ENCODE data around the gene ANKRD13B.

The ANKRD13B gene

GRCh38 chr17:29594519-29595090, 1.7 kb downstream of the ANKRD13B start:
- DNase-seq (ENCODE audit: low spot score): no peak

- DNase-seq (ENCODE audit: low spot score): no peak
These were observed 2.4 kb downstream of the ANKRD13B start for GRCh38 chr17:29595107-29595942.

DNA sequence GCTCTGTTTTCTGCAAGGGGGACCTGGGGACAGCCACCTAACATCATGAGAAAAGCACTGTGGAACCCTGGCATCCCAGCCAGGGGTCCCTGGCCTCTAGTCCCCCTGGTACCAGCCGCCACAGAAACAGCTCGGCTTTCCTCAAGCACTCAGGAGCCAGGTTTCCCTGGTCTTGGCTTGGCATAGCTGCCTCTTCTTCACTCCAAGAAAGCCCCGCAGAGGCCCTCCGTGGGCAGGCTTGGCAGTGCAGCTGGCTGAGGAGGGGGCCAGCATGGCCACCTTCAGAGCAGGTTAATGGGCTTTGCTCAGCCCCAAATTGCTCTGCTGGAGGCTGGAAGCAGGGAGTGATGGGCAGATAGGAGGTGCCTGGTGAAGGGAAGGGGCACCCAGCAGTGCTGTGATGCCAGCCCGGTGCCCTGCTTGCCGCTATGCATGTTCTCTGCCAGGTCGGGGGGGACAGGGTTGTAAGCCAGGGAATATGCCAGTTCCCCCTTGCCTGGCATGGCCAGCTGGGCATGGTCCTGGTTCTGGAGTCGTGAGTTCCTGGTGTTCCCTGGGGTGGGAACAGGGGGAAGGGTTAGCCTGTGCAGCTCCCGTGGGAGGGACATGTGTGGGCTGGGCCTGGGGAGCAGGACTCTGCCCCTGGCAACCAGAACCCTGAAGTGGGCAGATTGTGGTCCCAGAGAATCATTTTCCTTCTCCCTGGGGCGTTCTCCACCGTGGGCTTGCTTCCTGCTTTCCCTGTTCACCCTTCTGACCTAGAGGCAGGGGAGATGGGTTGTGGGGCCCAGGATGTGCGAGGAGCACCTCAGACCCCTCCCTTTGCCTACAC, 3.2 kb downstream of the ANKRD13B start:
- no peak for DNase-seq (ENCODE audit: low spot score)

GRCh38 chr17:29596811-29597210, 3.9 kb downstream of the ANKRD13B start:
- no peak for DNase-seq (ENCODE audit: low spot score)

DNA sequence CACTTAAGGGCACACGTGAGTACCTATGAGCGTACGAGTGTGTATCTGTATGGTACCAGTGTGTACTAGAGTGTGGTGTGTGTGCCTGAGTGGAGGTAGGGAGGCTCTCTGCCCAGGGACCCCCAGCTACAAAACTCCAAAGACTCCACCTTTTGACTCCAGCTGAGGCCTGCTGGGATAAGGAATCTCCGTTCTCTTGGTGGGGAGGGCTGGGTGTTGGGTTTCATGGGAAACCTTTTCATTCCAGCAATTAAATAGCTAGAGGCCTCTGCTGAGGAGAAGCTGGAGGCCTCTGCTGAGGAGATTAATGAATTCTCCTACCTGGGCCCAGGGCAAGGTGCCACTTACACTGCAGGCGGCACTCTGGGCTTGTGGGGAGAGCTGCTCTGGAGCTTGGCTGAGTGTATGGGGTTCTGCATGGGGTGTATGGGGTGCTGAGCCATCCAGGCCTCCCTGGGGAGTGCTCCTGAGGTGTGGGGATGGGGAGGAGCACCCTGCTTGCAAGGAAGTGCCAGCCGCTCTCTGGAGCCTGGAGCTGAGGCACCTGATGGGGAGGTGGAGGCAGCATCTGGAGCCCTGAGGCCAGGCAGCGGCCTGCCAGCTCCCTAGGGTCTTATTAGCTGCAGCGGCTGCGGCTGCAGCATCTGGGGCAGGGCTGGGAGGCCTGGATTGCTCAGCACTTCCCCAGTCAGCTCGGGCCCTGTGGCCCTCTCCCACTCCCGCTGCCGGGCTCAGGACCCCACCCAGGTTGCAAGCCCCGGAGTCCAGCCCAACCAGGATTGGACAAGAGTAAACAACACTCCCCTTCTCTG, 4.6 kb downstream of the ANKRD13B start:
- no peak for DNase-seq (ENCODE audit: low spot score)

- no peak for DNase-seq (ENCODE audit: low spot score)
These were observed 10.3 kb downstream of the ANKRD13B start for GRCh38 chr17:29603109-29603674.

GRCh38 chr17:29607557-29608195, 14.7 kb downstream of the ANKRD13B start:
- DNase-seq (ENCODE audit: low spot score): no peak

GRCh38 chr17:29608986-29609385, 16.1 kb downstream of the ANKRD13B start:
- DNase-seq (ENCODE audit: low spot score): no peak

- DNase-seq (ENCODE audit: low spot score): no peak
These were observed 17.5 kb downstream of the ANKRD13B start for GRCh38 chr17:29610395-29610794.

DNA sequence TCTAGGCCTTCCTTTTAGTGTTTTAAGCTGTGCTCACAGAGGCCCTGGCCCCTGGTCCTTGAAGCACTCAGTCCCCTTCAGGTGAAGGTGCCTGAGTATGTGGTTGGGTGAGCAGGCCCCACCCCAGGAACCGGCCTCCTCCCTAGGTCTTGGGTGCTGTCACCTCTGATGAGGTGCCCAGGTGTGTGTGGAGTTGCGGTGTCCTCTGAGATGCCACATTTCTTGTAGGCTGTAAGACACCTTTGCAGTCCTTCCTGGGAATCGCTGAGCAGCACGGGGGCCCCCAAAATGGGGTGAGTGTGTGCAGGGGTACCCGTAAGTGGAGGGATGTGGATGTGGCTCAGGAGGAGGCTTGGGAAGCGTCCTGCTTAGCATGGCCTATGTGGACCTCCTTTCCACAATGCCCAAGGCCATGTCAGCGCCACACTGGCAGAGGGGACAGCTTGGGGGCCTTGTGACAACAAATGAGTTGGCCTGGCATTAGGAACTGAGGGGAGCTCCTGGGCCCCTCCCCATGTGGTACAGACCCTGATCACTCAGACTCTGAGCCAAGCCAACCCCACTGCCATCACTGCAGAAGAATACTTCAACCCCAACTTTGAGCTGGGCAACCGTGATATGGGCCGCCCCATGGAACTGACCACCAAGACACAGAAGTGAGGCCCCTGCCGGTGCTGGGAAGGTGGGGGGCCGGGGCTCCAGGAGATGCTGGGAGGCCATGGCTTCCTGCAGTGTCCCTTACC, 18.6 kb downstream of the ANKRD13B start:
- no peak for DNase-seq (ENCODE audit: low spot score)

DNA sequence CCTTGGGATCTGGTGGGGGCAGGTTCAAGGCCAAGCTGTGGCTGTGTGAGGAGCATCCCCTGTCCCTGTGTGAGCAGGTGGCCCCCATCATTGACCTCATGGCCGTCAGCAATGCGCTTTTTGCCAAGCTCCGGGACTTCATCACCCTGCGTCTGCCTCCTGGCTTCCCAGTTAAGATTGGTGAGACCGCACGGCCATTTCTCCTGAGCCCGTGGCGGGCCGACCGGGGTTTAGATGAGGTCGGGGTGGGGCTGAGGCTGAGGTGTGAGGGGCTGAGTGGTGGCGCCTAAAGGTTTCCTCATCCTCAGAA, 19.1 kb downstream of the ANKRD13B start:
- DNase-seq (ENCODE audit: low spot score): no peak

DNA sequence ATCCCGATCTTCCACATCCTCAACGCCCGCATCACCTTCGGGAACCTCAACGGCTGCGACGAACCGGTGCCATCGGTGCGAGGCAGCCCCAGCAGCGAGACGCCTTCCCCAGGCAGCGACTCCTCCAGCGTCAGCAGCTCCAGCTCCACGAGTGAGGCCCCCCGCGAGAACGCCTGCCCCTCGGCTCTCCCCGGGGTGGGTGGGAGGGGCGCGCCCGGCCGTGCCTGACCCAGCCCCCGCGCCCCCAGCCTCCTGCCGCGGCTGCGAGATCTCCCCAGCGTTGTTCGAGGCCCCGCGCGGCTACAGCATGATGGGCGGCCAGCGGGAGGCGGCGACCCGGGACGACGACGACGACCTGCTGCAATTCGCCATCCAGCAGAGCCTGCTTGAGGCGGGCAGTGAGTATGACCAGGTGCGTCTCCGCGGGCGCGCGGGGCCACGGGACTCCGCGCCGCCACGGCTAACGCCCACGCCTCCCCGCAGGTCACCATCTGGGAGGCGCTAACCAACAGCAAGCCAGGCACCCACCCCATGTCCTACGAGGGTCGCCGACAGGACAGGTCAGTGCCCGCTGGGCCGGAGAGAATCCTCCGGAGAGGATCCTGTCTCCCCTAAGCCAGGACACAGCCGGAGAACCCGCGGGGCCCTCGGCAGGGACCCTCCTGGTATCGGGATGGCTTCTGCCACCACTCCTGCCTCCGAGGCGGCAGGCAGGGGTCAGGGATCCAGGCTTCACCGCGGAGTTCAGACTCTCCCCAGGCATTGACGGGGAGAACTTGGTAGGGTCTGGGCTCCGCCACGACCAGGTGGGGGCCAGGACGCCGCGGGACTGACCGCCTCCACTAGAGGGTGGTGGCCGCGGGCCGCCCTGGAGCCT, 19.7 kb downstream of the ANKRD13B start:
- DNase-seq (ENCODE audit: low spot score): no peak

- no peak for DNase-seq (ENCODE audit: low spot score)
These were observed 20.5 kb downstream of the ANKRD13B start for GRCh38 chr17:29613352-29613837.

DNA sequence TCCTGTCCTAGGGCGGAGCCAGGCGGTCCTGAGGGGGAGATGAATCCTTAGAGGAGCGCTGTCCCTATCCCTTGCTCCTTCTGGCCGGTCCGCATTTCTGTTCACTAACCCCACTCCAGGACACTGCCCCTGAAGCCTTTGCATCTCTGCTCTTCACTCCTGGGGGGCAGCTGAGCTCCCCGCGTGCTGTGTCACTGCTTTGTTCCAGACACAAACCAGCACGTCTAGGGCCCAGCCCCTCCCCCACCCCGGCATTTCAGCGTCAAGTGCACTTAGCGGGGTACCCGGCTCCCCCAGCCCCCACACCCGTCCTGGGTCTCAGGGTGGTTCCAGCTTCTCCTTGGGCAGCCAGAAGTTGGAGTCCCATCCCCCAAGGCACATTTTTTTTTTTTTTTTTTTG, 20.9 kb downstream of the ANKRD13B start:
- DNase-seq (ENCODE audit: low spot score): no peak

GRCh38 chr17:29614349-29615047, 21.6 kb downstream of the ANKRD13B start:
- no peak for DNase-seq (ENCODE audit: low spot score)

- no peak for DNase-seq (ENCODE audit: low spot score)
These were observed 22.1 kb downstream of the ANKRD13B start for GRCh38 chr17:29615048-29615385.

- DNase-seq (ENCODE audit: low spot score): peak; percentile 36
These were observed 22.8 kb downstream of the ANKRD13B start for GRCh38 chr17:29615492-29616299.

All from SW480 (cell line).